Stimulated activated naive CD8-positive, alpha-beta T cell treated with anti-CD3 and anti-CD28 coated beads, Interleukin-15, Interleukin-2, amounts not matched to agents 100 ng/mL and 50 ng/mL, for 24 hours (primary cell): ENCODE measurements around the gene PGM2.

ENCODE experiments used
- H3K27ac Mint-ChIP-seq: one replicate; pipeline ENCODE4 v1.8.0; 2021; ENCODE audit warnings: mild to moderate bottlenecking, mixed read lengths
- H3K27me3 Mint-ChIP-seq: one replicate; pipeline ENCODE4 v1.8.0; 2021; ENCODE audit warnings: mixed read lengths
- H3K36me3 Mint-ChIP-seq: one replicate; pipeline ENCODE4 v1.8.0; 2021; ENCODE audit warnings: low read depth, mixed read lengths
- H3K4me1 Mint-ChIP-seq: one replicate; pipeline ENCODE4 v1.8.0; 2021; ENCODE audit warnings: low read depth, mixed read lengths
- H3K4me3 Mint-ChIP-seq: one replicate; pipeline ENCODE4 v1.8.0; 2021; ENCODE audit warnings: mild to moderate bottlenecking, mixed read lengths
- H3K9me3 Mint-ChIP-seq: one replicate; pipeline ENCODE4 v1.8.0; 2021; ENCODE audit warnings: mixed read lengths

Gene PGM2

DNA sequence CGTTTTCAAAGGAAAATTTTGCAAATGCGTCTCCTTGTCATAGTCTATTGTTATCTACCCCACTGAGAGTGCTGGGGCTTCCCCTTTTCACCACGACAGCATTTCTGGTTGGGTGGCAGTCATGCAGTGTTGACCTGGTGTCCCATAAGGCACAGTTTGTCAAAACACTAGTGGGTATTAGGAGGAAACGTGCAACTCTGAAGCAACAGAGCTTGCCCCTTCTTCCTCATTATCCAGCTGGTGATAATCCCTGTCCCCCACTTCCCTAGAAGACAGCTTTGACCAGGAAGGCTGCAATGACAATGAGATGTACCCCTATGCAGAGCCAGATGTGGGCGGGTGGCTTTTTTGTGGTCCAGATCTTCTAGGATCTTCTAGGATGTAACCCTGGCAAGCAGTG lies 66.2 kb downstream of the PGM2 start:
- Mint-ChIP-seq H3K27me3 (peaks cover 6% of the 10 kb centered on the region), H3K4me3 (peak overlapping the region; percentile 86), H3K36me3 (no peaks in the 10 kb centered on the region), H3K9me3 (no peaks in the 10 kb centered on the region), H3K27ac (peak overlapping the region; percentile 94), H3K4me1 (peaks cover 69% of the 10 kb centered on the region)

DNA sequence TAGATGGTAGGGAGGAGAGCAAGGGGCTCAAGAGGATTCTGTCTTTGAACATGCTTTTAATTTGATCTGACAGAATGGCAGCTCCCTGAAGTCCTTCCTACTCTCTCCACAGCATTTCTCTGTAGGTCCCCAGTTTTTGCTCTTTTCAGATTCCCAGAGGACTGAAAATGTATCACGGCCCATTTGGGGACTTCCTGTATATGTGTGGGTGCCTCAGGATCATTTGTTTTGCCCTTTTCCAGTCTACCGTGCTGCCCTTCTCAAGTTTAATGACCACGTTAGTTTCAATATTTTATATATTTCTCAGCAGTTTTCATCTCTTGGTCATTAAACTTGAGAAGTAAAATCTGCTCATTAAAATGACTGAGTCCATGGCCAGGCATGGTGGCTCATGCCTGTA lies 66.7 kb downstream of the PGM2 start:
- Mint-ChIP-seq H3K36me3 (no peaks in the 10 kb centered on the region), H3K27ac (peak overlapping the region; percentile 94), H3K4me1 (peaks cover 70% of the 10 kb centered on the region), H3K27me3 (peaks cover 6% of the 10 kb centered on the region), H3K4me3 (peak overlapping the region; percentile 86), H3K9me3 (no peaks in the 10 kb centered on the region)

DNA sequence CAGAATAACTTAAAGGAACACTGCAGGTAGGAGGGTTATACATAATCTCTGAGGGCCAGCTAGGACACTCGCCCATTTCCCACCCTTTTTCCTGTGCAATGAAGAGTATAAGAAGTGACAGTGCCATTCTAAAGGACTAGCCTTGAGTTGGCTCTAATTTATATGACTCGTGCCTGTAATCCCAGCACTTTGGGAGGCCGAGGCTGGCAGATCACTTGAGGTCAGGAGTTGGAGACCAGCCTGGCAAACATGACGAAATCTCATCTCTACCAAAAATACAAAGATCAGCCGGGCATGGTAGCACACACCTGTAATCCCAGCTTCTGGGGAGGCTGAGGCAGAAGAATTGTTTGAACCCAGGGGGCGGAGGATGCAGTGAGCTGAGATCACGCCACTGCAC lies 68.8 kb downstream of the PGM2 start:
- Mint-ChIP-seq H3K4me3 (no peak overlapping the region), H3K9me3 (no peaks in the 10 kb centered on the region), H3K4me1 (peaks cover 68% of the 10 kb centered on the region), H3K27me3 (no peaks in the 10 kb centered on the region), H3K36me3 (peaks cover 5% of the 10 kb centered on the region), H3K27ac (no peak overlapping the region)

DNA sequence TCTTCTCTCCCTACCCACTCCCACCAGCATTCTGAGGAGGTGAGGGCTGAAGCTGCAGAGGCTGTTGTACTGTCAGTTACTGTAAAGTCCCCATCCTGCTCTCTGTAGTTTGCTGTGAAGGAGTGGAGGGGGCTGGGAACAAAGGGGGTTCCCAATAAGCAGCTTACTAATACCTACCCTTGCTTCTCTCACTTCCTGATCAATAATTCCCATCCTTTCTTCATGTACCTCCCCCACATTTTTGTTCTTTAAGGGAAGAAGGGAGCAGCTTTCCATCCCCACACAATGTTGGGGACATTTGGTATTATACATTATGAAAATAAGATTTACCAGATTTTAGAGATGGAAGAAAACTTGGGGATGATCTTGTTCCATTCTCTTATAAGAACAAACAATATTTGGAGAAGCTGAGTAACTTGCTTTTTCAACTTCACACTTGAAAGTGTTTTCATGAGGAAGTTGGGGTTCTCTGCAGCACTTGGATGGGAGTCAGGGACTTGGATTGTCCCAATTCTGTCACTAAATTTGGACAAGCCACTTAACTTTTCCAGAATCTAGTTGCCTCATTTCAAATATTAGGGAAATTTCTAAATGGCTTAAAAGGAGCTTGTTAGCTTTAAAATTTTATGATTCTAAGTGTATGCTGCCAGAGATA lies 69.8 kb downstream of the PGM2 start:
- peak overlapping the region; percentile 13 for H3K27ac Mint-ChIP-seq
- H3K4me1 Mint-ChIP-seq = peaks cover 67% of the 10 kb centered on the region
- H3K9me3 Mint-ChIP-seq = no peaks in the 10 kb centered on the region
- peaks cover 5% of the 10 kb centered on the region for H3K36me3 Mint-ChIP-seq
- H3K4me3 Mint-ChIP-seq = no peak overlapping the region
- H3K27me3 Mint-ChIP-seq = no peaks in the 10 kb centered on the region

DNA sequence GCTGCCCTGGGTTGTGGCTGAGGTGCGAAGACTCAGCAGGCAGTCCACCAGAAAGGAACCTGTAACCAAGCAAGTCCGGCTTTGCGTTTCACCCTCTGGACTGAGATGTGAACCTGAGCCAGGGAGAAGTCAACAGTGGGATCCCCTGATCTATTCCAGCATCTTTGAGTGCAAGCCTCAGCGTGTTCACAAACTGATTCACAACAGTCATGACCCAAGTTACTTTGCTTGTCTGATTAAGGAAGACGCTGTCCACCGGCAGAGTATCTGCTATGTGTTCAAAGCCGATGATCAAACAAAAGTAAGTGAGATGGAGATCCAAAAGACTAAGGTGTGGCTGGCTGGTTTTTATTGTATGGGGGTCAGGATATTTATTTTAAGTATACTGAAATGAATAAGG lies 75.7 kb downstream of the PGM2 start:
- Mint-ChIP-seq H3K27ac (no peak overlapping the region), H3K4me1 (peaks cover 40% of the 10 kb centered on the region), H3K4me3 (no peak overlapping the region), H3K36me3 (peaks cover 19% of the 10 kb centered on the region), H3K27me3 (no peaks in the 10 kb centered on the region), H3K9me3 (no peaks in the 10 kb centered on the region)

DNA sequence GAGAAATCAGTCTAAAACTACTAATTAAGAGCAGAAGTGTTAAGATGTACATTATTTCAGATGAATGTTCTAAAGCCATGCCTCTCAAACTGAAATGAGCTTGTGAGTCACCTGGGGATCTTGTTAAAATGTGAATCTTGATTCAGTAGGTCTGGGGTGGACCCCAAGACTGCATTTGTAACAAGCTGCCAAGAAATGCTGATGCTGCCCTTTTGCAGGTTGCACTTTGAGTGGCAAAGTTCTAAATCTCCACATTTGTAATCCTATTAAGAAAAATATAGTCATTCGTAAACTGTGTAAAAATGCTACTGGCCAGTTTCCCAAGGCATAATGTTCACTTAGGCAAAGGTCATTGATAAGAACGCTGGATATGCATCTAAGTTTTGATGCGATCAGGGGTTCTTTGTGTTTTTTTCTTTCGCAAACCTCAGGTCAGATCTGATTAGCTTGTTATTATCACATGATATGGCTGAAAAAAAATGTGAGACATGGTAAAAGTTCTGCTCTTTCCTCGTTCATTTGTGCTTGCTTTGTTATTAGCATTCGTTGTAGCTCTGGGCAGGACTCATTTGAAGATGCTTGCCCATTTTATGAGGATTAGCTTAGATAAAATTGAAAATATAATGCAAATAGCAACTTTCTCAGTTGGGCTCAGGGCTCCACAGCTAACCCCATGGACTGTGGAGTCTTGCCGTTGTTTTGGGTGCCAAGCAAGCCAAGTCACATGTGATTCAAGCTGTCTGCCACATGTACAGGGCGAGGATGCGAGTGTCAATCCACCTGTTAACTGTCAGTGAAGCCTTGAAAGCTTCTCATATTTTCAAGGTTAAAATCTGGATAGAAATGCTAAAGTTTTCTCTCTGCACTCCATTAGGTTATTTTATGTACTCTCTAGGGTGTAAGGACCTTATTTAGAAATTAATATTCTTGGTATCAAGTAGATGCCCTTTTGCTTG lies 76.5 kb downstream of the PGM2 start:
- H3K4me1 Mint-ChIP-seq = peaks cover 39% of the 10 kb centered on the region
- H3K27me3 Mint-ChIP-seq = no peaks in the 10 kb centered on the region
- H3K36me3 Mint-ChIP-seq = peaks cover 22% of the 10 kb centered on the region
- no peak overlapping the region for H3K27ac Mint-ChIP-seq
- H3K9me3 Mint-ChIP-seq = no peaks in the 10 kb centered on the region
- H3K4me3 Mint-ChIP-seq = no peak overlapping the region

DNA sequence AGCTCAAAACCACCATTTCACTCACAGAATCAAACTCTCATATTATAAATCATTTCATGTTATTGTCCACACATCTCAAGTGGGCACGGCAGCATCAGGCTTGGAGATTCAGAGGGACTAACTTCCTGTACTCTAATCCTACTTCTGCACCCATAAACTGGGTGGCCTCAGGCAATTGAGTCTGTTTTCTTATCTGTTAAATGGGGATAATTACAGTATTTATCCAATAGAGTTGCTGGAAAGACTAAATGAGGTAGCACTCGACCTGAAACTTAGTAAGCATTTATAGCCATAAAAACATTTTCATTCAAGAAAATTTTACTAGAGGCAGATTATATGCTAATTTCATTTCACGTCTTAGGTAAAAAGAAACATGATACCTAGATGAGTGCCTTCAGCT lies 77.4 kb downstream of the PGM2 start:
- Mint-ChIP-seq H3K27me3 (no peaks in the 10 kb centered on the region), H3K27ac (no peak overlapping the region), H3K4me3 (no peak overlapping the region), H3K9me3 (no peaks in the 10 kb centered on the region), H3K4me1 (peaks cover 42% of the 10 kb centered on the region), H3K36me3 (peaks cover 22% of the 10 kb centered on the region)

DNA sequence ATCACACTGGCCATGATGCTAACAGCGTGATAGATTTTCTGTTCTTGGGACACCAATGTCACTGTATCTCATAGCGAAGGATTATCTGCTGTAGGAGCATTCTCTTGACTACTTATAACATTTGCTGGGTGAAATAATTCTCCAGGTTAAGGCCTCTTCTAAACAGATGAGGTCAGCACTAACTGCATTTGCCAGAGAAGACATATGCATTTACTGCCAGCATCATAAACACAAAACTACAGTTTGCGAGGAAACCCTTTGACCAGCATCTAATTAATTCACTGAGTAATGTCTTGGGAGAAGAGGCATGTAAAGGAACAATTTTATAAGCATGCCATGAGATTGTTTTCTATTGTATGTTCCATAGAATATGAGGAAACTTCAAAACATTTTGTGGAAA lies 78.3 kb downstream of the PGM2 start:
- no peak overlapping the region for H3K4me3 Mint-ChIP-seq

DNA sequence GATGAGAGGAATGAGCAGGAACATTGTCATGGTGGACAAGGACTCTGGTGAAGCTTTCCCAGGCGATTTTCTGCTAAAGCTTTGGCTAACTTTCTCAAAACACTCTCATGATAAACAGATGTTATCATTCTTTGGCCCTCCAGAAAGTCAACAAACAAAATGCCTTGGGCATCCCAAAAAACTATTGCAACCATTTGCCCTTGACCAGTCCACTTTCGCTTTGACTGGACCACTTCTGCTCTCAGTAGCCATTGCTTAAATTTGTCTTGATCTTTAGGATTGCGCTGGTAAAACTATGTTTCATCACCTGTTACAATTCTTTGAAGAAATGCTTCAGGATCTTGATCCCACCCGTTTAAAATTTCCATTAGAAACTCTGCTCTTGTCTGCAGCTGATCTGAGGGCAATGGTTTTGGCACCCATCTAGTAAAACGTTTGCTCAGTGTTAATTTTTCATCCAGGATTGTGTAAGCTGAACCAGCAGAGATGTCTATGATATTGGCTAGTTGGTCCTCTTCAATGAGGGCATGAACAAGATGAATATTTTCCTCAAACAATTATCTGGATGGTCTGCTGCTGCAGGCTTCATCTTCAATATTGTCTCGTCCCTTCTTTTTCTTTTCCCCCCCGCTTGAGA lies 79.2 kb downstream of the PGM2 start:
- Mint-ChIP-seq H3K4me1 (peaks cover 42% of the 10 kb centered on the region), H3K9me3 (no peaks in the 10 kb centered on the region), H3K36me3 (peaks cover 22% of the 10 kb centered on the region), H3K27me3 (no peaks in the 10 kb centered on the region), H3K27ac (no peak overlapping the region), H3K4me3 (no peak overlapping the region)

More for the DNA sequence above, 78.3 kb downstream of the PGM2 start:
- peaks cover 22% of the 10 kb centered on the region for H3K36me3 Mint-ChIP-seq
- no peaks in the 10 kb centered on the region for H3K9me3 Mint-ChIP-seq
- H3K27ac Mint-ChIP-seq = no peak overlapping the region
- peaks cover 42% of the 10 kb centered on the region for H3K4me1 Mint-ChIP-seq
- no peaks in the 10 kb centered on the region for H3K27me3 Mint-ChIP-seq

DNA sequence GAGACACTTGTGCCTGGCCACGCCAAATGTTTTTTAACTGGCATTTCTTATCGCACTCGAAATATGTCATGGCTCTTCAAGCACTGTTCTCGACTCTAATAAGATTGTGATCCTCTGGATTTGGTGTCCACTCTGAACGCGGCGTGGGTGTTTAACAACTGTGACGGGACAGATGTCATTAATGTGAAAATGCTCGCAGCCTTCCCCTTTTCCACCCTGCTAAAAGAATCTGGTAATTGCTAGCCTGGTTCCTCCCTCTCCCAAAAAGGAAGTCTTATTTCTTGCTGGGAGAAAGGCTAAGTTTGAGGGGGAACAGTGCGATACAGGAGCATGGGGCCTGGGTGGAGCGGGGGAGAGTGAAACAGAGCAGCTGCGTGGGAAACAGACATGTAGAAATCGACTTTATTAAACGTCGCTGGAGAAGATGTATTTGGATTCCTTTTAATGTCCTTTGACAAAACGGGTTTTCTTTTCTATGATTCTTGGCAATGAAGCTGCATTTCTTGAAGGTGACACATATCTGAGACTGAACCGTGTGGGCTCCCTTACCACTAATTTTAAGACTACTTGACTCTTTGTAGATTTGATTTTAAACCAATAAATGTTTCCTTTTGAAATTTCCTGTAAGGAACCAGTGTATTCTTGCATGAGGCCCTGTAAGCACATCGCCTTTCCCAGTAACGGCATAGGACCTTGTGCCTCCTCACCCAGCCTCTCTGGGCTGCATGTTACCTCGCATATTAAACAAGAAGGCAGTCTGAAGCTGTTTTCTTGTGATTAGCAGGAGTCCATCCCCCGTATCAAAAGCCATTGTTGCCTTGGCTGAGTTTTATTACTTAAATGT lies 82.2 kb downstream of the PGM2 start:
- Mint-ChIP-seq H3K9me3 (no peaks in the 10 kb centered on the region), H3K4me3 (no peak overlapping the region), H3K27me3 (no peaks in the 10 kb centered on the region), H3K27ac (no peak overlapping the region), H3K4me1 (peaks cover 32% of the 10 kb centered on the region), H3K36me3 (peaks cover 20% of the 10 kb centered on the region)

DNA sequence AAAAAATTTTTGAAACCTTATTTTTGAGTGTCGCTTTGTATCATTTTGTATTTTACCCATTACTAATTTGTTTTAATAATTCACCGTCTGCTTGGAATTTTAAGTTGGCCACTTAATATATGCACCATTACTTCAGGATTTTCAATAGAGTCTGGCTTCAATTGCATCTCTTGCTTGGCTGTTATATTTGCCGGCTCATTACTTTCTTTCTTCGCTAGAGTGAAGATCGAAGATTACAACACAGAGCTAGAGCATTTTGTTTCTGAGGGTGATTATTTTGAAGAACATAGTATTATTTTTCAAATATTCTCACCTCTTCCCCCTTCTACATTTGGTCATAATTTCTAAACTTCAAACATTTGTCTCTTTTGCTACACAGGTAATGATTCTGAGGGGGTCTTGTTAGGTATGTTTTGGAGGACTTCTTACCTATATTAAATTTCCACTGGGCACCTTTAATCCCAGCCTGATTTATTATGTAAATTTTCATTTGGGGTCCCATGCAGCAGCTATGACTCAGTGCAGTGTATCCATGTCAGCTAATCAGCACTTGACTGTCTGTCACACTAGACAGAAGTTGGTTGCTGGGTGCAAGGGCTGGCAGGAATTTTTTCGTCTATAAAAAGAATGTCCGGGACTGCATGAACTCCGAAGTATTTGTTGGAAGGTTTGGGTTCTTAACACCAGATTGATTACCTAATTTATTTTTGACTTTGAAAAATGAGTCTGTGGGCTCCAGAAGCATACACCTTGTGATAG lies 83.0 kb downstream of the PGM2 start:
- Mint-ChIP-seq H3K9me3 (no peaks in the 10 kb centered on the region), H3K4me1 (peaks cover 29% of the 10 kb centered on the region), H3K27me3 (no peaks in the 10 kb centered on the region), H3K27ac (no peak overlapping the region), H3K4me3 (no peak overlapping the region), H3K36me3 (peaks cover 20% of the 10 kb centered on the region)

DNA sequence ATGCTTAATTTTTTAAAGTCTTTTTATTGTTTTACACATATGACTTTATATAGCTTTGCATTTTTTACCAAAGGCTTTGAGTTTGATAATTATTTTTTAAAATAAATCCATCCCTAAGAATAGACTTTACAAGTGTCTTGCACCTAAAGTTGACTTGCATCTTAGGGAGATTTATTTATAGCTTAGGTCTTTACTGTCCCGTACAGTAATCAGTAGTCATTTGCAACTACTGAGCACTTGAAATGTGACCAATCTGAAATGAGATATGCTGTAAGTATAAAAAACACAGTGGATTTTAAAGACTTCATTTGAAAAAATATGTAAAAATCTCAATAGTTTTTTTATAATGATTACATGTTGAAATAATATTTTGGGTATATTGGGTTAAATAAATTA lies 83.6 kb downstream of the PGM2 start:
- Mint-ChIP-seq H3K9me3 (no peaks in the 10 kb centered on the region), H3K27ac (no peak overlapping the region), H3K4me1 (peaks cover 29% of the 10 kb centered on the region), H3K4me3 (no peak overlapping the region), H3K27me3 (no peaks in the 10 kb centered on the region), H3K36me3 (peaks cover 20% of the 10 kb centered on the region)
